MCF 10A (cell line): ENCODE results near the gene HES7. TPM values are rescaled to one million over a fixed set of nuclear protein-coding genes. Genes with fewer than 3 reads are reported as not detected.
A peak's percentile ranks its signal among the peaks of the same experiment; 100 is the strongest.

Source experiments
- BruUV-seq: library from RNA; stranded (reverse); fragments of 400-500 nt; replicated peaks from 2 replicates; lab custom pipeline; 2021; lab: Mats Ljungman, UMichigan
- CTCF ChIA-PET: fragments of 300-600 bp; sonication (Branson Sonifier 250); formaldehyde crosslinking; extraction: SDS; loops from one replicate; lab custom pipeline; 2021; ENCODE audit warnings: antibody characterized with exemption, inconsistent platforms; lab: Yijun Ruan, JAX
- POLR2A ChIA-PET: fragments of 300-600, 350-650 bp; sonication (Branson Sonifier 250); formaldehyde crosslinking; extraction: SDS; loops from one replicate; lab custom pipeline; 2020; ENCODE audit warnings: antibody characterized with exemption, inconsistent platforms; lab: Yijun Ruan, JAX
- DNase-seq: peaks from one replicate; pipeline ENCODE4 v3.0.0-alpha.2; 2018; ENCODE audit not compliant: unreplicated experiment
- H3K27ac Mint-ChIP-seq: one replicate; pipeline ENCODE4 v1.8.0; 2022; ENCODE audit warnings: mild to moderate bottlenecking, low read depth, mixed read lengths; ENCODE audit not compliant: unreplicated experiment
- H3K27me3 Mint-ChIP-seq: one replicate; pipeline ENCODE4 v1.8.0; 2022; ENCODE audit warnings: mixed read lengths; ENCODE audit not compliant: insufficient read depth, unreplicated experiment
- H3K36me3 Mint-ChIP-seq: one replicate; pipeline ENCODE4 v1.8.0; 2022; ENCODE audit warnings: mild to moderate bottlenecking, moderate library complexity, mixed read lengths; ENCODE audit not compliant: insufficient read depth, unreplicated experiment
- H3K4me1 Mint-ChIP-seq: one replicate; pipeline ENCODE4 v1.8.0; 2022; ENCODE audit warnings: mixed read lengths; ENCODE audit not compliant: insufficient read depth, unreplicated experiment
- H3K4me3 Mint-ChIP-seq: one replicate; pipeline ENCODE4 v1.8.0; 2022; ENCODE audit warnings: mild to moderate bottlenecking, moderate library complexity, mixed read lengths; ENCODE audit not compliant: unreplicated experiment
- H3K9me3 Mint-ChIP-seq: one replicate; pipeline ENCODE4 v1.8.0; 2022; ENCODE audit warnings: mixed read lengths; ENCODE audit not compliant: unreplicated experiment
- CTCF ChIP-seq: fragments of 200-600 bp; IDR thresholded peaks from one replicate; pipeline ENCODE4 v1.8.0; 2022; ENCODE audit warnings: antibody characterized with exemption, mild to moderate bottlenecking; ENCODE audit not compliant: unreplicated experiment
- intact Hi-C: fragments of 100-400 bp; cut with micrococcal nuclease; formaldehyde crosslinking; loops from 2 replicates; pipeline ENCODE4 v1.14.1; 2022
- total RNA-seq: library from RNA; stranded (reverse); gene quantifications from 2 replicates; pipeline ENCODE4 v1.2.3, GENCODE V29; 2022

Gene HES7
- total RNA-seq, 1 experiment from 2014 or later = 5.9 TPM

- Mint-ChIP-seq H3K4me1 (peaks cover 41% of the 10 kb centered on the region), H3K4me3 (peak overlapping the region; percentile 21), H3K36me3 (peaks cover 26% of the 10 kb centered on the region), H3K27ac (peak overlapping the region; percentile 24), H3K9me3 (no peaks in the 10 kb centered on the region), H3K27me3 (no peaks in the 10 kb centered on the region)
- CTCF ChIA-PET = interaction anchor here (0.6 to 8.7 kb wide), 18 partner anchors 9 to 912 kb away, joined by 3 to 59 read pairs (median 4); partner anchors contain the start of genes HES7 and KRABD2
- POLR2A ChIA-PET = interaction anchor here (0.6 to 16.5 kb wide), 11 partner anchors 9 to 106 kb away, joined by 3 to 429 read pairs (median 9); partner anchors contain the start of genes ALOXE3, BORCS6, HES7 and TMEM107
- DNase-seq = peak; percentile 91
- intact Hi-C loops = loop anchor here (1.0 kb wide), 1 partner anchor 36 kb away; no protein-coding TSS in a partner anchor
- no TSS peak for BruUV-seq
- peak; percentile 89 for TF ChIP-seq CTCF
These were observed 34.5 kb upstream of the HES7 start for GRCh38 chr17:8158267-8159031.

GRCh38 chr17:8156246-8156992 lies 32.5 kb upstream of the HES7 start:
- Mint-ChIP-seq H3K4me3 (no peak overlapping the region), H3K27me3 (no peaks in the 10 kb centered on the region), H3K9me3 (no peaks in the 10 kb centered on the region), H3K36me3 (peaks cover 20% of the 10 kb centered on the region), H3K27ac (no peak overlapping the region), H3K4me1 (peaks cover 38% of the 10 kb centered on the region)
- ChIA-PET POLR2A (interaction anchor here (0.5 to 16.5 kb wide), 43 partner anchors 8 to 914 kb away, joined by 3 to 429 read pairs (median 5); partner anchors contain the start of genes ALOXE3, AURKB, BORCS6 and CNTROB), CTCF (interaction anchor here (0.6 to 8.7 kb wide), 6 partner anchors 17 to 66 kb away, joined by 3 to 59 read pairs (median 5); partner anchors contain the start of gene ALOXE3)
- DNase-seq = peak; percentile 100
- BruUV-seq = no TSS peak
- intact Hi-C loops = loop anchor here (1.0 kb wide), 1 partner anchor 17 kb away; no protein-coding TSS in a partner anchor
- no peak for TF ChIP-seq CTCF

- Mint-ChIP-seq H3K4me1 (peaks cover 33% of the 10 kb centered on the region), H3K36me3 (peaks cover 17% of the 10 kb centered on the region), H3K27ac (no peak overlapping the region), H3K4me3 (no peak overlapping the region), H3K27me3 (no peaks in the 10 kb centered on the region), H3K9me3 (no peaks in the 10 kb centered on the region)
- ChIA-PET POLR2A (interaction anchor here (0.6 to 16.5 kb wide), 27 partner anchors 8 to 679 kb away, joined by 3 to 429 read pairs (median 9); partner anchors contain the start of genes ALOXE3, AURKB, BORCS6 and CNTROB), CTCF (interaction anchor here (0.6 to 8.7 kb wide), 5 partner anchors 14 to 55 kb away, joined by 3 to 59 read pairs (median 3); partner anchors contain the start of gene ALOXE3)
- TF ChIP-seq CTCF = no peak
- intact Hi-C loops = loop anchor here (1.0 to 2.0 kb wide), 2 partner anchors 17 to 31 kb away; no protein-coding TSS in a partner anchor
- no peak for DNase-seq
- TSS peak; percentile 43 for BruUV-seq
These were observed 32.0 kb upstream of the HES7 start for GRCh38 chr17:8155996-8156245.
